NCI-H82 treated with DMSO at 0.1 percent for 48 hours (cell line): ENCODE measurements around the gene LRRC36.
"Not testable (repeated sequence)": the region's sequence is repeated elsewhere in the genome, so short reads cannot be mapped to it uniquely, and the experiment has no call there.

Experiments used
- DNase-seq: peaks from one replicate; lab custom pipeline; 2025; ENCODE audit not compliant: unreplicated experiment; lab: John Stamatoyannopoulos, UW

Gene LRRC36

DNA sequence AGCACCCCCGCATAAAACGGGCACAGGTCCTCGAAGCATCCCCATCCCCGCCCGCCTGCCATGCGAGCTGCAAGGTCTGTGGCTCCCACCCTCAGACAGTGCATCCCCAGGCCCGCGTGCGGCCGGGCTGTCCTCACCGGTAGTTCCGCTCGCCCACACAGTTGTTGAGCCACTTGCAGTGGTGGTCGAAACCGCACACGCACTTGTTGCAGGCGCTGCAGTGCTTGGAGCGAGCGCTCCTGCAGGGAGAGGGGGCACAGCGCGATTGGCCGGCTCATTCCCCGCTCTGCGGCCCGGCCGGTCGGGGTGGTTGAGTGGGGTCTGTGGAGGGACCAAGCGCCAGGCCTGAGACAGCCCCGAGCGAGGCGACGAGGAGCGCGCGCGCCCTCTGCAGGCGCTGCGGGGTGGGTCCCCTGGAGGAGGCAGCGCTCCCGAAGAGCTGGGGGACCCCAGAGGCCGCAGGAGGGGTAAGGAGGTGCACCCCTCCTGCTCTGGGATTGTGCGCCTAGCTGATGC is 72.7 kb downstream of the LRRC36 start:
- DNase-seq: no peak

DNA sequence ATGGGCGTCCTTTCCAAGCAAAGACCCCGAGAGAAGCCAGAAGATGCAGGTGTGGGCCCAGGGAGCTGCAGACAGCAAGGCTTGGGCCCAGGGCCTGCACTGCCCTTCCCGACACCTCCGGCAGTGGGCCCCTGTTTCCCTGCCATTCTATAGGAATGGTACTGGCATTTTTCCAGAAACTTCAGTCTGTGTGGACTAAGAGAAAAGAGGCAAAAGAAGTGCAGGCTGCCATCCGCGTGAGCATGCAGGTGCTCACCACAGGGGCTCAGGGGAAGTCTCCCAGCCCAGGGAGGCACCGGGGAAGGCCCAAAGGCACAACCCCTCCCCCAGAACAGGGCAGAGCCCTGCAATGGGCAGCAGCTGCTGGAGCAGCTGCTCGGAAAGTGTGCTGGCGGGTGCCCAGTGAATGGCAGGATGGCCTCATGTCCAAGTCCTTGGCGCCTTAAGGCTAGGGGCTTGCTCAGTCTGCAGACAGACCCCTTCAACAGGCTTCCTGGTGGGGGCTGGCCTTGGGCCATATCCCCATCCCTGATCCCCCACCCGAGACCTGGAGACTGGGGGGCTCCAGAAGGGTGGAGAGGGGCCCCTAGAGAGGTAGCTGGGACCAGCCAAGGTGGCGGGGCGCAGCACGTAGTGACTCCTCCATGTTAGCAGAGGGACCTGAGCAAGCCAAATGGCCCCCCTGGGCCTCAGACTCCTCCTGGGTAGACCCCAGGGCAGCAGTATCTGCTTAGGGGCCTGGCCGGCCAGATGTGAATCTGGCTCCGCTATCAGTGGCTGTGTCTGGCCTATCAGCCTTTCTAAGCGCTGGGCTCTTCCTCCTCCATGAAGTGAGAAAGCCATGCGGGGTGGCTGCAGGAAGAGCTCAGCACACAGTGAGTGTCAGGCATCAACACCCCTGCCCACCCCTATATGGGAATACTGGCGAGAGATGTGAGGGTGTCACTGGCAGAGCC is 73.4 kb downstream of the LRRC36 start:
- no peak for DNase-seq

DNA sequence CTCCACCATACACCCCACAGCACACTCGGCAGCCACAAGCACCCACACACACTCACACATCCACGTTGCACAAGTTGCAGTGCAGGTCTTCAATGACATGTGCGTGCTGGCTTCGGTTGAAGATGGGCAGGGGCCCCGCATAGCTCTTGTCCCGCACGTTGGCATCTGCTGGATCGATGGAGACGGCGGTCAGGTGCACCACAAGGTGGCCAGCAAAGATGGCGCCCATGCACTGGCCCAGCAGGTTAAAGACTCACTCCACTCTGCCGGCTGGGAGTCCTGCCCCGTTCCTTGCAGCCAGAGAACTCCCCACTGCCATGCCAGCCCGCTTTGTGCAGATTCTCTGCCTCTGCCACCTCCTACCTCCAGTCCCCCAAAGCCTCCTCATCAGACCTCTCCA is 74.3 kb downstream of the LRRC36 start:
- no peak for DNase-seq

DNA sequence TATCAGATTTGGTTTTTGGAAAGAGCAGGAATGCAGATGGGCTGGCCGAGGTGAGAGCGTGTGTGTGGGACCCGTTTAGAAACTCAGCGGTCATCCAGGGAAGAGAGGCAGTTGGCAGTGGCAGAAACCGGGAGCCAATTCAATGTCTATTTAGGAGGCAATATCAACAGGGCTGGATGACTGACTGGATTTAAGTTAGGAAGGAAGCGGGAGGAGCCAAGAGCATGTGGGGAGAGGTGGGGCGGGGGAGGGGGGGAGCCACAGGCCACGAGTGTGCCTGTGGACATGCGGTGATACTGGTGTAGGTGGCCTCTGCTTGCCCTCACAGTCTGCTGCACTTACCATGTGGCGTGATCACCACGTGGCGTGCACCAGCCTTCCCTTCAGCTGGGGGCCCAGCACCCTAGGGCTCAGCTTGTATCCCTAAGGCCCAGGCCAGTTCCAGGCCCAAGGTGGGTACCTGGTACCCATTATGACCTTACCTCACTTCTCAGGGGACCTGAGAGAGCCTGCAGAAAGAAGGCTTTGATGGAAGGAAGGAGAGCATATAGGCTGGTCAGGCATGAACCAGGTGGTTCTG is 77.5 kb downstream of the LRRC36 start:
- DNase-seq: no peak

DNA sequence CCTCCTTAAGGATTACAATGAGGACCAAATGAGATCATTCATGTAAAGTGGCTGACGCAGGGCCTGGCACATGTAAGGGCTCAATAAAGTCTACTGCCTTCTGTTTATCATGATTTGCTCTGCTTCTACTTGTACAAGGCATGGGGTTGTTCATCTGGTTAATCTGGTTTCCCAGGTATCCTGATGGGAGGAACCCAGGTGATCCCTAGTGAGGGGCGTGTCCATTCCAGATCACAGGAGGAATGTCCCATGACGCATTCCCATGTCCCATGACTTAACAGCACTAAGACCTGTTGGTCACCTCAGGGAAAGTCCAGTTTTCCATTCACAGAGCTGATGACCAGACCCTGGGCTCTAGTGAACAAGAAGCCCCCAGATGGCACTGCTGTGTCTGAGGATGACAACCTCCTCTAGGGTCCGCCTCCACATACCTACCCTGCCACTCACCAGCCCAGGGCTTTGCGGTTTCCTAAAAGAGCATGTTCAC is 78.2 kb downstream of the LRRC36 start:
- no peak for DNase-seq

DNA sequence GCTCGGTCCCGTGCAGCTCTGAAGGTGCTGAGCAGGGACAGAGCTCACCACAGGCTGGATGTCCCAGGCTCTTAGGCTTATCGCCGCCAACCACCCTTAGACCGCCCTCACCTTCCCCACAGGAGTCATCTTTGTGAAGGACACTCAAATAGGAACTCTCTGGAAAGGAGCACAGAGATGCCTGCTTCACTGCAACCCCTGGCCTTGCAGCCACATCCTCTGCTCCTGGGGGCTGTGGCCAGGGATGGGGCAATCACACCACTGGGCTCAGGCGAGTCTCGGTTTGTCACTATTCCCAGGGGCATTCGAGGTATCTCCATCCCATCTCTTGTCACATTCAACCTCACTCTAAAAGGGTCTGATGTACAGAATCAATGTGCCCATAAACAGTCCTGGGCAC is 78.7 kb downstream of the LRRC36 start:
- no peak for DNase-seq

DNA sequence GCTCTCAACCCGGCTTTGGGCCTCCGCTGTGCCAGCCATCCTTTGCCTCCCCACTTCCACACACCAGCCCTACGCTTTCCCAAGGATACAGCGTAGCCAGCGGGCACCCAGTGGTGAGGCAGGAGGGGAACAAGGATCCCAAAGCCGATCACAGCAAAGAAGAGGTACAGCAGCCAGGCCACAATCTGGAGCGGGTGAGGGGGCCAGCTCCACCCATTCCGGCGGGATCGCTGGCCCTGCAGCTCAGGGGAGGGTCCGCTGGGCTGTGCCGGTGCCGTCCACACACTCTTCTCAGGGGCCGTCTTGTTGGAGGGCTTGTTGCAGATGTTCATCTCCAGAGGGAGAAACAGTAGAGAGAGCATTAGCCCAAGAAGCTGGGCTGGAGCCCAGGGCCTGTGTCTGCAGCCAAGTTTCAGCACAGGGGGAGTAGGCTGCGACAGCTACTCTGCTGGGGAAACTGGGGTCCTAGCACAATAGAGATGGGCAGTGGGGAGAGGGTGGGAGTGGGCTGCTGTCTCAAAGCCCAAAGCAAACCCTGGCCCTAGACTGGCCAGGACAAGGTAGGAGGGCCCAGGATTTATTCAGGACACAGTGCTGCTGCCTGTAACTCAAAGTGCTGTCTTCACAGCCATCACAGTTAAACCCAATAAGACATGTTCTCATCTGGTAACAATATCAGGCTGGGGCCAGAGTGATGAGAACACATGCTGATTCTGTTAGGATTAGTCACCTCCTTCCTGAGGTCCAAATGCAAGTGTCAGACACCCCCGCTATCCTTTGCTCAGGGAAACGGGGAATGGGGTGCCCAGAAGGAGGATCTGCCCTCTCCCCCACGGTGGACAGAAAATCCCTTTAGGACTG is 79.7 kb downstream of the LRRC36 start:
- DNase-seq: no peak

DNA sequence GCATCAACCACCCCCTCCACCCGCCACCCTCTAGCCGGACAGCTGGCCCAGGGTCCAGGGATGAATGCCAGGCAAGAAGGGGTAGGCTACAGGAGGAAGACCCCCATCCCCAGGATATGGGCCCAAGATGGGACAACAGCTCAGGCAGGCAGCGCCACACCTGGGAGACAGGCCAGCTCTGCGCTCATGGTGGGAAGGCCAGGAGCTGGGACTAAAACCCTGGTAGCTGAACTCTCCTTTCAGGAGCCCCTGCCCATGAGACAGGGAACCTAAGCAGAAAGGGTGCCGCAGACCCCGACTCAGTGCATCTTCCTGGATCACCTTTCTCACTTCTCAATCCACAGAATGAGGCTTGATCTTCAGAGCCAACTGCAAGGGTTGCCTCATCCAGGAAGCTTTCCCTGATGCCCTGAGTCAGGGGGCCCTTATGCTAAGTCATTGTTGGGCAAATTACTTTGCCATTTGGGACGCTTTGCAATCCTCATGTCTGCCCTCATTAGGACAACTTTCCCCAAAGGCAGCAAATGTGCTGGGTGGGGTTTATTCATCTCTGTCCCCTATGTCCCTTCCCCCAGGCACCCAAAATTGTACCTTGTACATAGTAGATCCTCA is 80.7 kb downstream of the LRRC36 start:
- no peak for DNase-seq

DNA sequence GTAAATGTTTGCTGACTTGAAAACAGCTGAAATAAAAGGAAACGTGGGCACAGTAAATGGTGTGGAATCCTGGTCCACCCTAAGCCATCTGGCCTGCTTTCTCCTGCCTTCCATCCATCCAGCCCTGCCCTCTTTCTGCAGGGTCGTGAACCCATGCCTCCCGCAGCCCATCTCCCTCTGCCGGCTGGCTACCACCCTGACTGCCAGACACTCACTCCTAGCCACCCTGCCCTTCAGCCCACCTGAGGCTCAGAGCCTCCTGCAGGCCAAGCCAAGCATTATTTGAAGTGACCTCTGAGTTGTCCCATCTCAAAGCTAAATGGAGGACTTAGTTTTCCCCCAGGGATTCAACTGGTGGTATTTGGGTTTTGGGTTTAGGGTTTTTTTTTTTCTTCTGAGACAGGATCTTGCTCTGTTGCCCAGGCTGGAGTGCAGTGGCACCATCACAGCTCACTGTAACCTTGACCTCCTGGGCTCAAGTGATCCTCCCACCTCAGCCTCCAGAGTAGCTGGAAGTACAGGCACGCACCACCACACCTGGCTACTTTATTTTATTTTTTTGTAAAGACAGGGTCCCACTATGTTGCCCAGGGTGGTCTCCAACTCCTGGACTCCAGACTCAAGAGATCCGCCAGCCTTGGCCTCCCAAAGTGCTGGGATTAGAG is 81.3 kb downstream of the LRRC36 start:
- no peak for DNase-seq

DNA sequence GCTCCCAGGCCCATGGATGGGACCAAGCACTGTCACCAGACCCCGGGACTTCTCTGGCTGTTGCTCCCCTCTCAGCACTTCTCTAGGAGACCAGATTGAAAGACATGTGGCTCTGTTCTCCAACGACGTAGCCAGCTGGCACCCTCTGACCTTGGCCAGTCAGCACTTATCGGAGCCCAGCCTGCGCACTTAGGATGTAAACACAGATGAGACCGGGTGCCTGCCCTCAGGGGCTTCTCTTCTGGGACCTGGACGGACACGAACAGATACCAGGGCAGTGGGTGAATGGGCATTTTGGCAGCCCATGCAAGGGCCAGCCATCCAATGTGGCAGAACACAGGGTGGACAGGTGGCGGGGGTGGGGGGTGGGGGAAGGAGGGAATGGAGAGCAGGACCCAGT is 83.0 kb downstream of the LRRC36 start:
- DNase-seq: no peak

DNA sequence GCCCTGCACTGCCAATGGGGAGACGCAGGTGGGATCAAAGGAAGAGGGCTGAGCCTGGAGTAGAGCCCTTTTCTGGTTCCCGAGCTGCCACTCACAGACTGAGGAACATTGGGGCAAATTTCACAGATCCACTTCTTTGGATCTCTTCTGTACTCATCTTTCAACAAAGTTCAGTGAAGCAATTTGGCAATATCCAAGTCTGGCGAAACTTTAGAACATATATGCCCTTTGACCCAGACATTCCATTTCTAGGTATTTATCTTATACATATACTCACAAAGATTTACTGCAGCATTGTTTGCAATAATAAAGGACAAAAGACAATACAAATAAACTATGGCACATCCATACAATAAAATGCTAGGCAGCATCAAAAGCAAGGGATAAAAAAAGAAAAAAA is 84.7 kb downstream of the LRRC36 start:
- no peak for DNase-seq

DNA sequence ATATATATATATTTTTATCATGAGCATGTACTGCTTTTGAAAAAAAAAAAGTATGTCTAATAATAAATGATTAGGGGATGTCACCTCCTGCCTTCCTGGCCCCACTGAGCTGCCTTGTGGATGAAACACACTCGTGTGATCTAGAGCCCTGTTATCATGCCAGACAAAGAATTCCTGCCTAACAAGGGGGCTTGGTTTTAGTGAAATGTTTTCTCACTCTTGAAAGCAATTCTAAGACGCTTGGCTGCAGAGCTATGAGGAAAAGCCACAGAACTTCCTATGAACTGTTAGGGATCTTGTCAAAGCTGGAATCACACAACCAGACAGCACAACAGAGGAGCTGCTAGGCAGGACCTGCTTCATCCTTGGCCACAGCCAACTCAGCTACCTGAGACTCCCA is 85.7 kb downstream of the LRRC36 start:
- DNase-seq: no peak

DNA sequence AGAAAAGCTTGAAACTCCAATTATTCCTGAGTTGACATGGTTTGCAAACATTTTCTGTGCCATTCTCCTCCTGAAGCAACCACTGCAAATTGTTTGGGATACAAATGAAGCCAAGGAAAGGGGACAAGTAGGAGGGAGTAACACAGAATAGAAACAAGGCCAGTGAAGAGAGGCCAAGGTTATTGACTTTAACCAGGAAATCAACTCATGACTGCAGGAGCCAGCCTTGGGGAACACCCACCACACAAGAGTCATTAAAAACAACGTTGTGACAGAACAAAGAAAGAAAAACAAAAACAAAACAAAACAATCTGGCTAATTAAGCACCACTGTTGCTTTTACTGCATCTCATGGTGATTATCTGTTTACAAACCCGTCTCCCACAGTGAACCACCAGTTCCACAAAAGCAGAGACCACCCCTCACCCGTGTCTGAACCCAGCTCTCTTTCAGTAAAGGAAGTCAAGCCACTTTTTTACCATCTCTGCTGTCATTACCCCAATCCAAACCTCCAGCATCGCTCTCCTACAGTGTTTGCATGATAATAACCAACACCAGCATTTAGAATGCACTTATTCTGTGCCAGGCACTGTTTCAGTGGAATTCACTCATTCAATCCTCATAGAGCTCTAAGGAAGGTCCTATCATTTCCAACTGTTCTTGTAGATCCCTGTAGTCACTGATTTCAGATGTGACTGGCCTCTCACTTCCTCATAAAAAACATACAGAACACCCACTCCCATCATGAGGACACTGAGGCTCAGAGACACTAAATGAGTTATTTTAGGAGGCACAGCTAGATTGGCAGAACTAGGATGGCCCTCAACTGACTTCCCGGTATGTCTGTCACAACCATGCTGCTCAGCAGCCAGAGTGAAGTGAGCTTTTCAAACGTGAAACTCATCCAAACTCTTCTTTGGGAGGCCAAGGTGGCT is 87.6 kb downstream of the LRRC36 start:
- DNase-seq: no peak

DNA sequence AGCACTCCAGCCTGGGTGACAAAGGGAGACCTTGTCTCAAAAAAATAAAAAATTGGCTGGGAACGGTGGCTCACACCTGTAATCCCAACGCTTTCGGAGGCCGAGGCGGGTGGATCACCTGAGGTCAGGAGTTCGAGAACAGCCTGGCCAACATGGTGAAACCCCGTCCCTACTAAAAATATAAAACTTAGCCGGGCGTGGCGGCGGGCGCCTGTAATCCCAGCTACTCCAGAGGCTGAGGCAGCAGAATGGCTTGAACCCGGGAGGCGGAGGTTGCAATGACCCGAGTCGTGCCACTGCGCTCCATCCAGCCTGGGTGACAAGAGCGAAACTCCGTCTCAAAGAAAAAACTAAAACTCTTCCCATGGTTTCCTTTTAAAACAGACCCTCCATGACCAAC is 88.8 kb downstream of the LRRC36 start:
- not testable (repeated sequence) for DNase-seq

DNA sequence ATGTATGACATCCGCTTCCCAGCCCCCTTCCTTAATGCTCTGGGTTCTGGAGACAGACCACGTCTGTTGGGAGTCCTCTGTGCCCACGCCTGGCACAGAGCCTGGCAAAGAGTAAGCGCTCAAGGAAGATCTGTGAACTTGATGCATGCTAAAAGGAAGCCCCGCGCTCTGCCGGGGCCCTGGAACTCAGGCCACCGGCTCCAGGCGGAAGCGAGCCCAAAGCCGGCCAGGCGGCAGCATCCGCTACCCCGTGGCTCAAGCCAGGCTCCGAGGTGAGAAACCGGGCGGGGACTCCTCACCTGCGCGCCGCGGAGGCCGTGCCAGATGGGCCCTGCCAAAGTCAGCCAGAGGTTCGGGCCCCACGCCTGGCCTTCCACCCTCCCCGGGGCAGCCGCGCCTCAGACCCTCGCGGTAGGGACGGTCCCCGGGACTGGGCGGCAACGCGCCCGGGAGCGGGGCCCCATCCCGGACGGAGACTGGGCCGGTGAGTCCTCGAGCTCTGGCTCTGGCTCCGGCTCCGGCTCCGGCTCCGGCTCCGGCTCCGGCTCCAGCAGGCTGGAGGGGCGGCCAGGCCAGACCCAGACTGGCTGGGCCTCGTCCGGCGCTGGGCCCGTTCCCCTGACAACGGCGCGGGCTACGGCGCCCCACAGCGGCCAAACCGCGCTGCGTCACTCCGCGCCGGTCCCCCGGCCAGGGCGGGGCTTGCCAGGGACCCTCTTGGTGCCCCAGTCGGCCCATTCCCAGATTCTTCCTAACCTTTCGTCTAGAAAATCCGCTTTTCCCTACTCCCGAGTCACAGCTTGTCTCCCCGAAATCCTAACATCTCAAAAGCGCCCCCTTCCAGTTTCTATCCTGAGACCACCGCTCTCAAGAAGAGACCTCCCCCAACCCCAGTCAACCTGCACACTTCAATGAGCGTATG is 89.5 kb downstream of the LRRC36 start, which contains the start of gene ZDHHC1:
ZDHHC1 (minus strand) TSS at position 606 of the 922 bp plus-strand sequence. CDS start 8,702 bp downstream, outside the sequence.
- DNase-seq: no peak

DNA sequence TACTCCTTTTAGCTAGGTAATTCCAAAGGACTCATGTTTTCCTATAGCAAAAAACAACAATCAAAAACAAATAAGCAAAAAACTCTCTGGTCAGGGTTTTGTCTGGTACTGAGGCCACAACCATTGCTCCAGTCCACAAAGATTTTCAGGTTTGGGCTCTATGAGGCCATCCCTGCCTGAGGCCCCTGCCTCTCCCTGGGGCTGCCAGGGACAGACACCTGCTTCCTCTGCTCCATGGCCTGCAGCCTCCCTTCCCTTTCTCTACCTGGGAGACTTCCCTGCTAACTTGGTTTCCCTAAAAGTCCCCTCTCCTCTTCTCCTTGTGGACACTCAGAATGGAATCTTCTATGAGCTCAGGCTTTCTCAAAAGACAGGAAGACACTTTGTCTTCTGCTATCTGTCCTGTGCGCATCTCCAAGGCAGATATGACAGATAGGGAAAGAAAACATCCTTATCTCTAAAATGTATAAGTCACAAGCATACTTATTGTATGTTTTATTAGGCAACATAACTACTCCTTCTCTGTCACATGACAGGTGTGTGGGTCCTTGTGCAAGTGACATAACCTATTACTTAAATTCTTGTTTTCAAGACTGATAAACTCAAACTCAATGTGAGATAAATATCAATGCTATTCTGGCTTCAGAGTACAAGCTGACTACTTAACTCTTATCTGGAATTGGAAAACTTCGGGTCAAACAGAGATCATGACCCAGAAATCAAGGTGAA is 90.9 kb downstream of the LRRC36 start:
- no peak for DNase-seq

DNA sequence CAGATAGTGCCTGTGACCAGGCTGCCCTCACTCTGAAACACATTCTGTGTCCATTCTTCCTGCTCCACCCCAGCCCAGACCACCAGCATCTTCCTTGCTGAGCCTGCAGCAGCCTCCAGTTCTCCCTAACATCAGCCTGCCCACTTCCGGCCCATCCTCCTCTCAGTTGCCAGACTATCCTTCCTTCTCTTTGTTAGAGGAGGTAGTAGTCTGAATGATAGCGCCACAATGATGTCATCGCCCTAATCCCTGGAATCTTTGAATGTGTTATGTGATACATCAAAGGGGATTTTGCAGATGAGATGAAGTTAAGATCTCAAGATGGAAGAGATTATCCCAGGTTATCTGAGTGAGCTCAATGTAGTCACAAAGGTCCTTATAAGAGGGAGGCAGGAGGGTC is 92.9 kb downstream of the LRRC36 start:
- DNase-seq: peak; percentile 57
